ENCODE measurements around the gene SUSD2.
"Not testable (repeated sequence)": the region's sequence is repeated elsewhere in the genome, so short reads cannot be mapped to it uniquely, and the experiment has no call there.

SUSD2 gene

GRCh38 chr22:24219750-24220149 is 38.5 kb downstream of the SUSD2 start:
- no peak for DNase-seq

GRCh38 chr22:24224468-24224867 is 43.2 kb downstream of the SUSD2 start:
- DNase-seq: no peak

- no peak for DNase-seq
These were observed 43.8 kb downstream of the SUSD2 start for GRCh38 chr22:24225044-24225601.

GRCh38 chr22:24225951-24226350 is 44.7 kb downstream of the SUSD2 start:
- no peak for DNase-seq

GRCh38 chr22:24230911-24231656 is 49.8 kb downstream of the SUSD2 start:
- DNase-seq: no peak

- no peak for DNase-seq
These were observed 50.4 kb downstream of the SUSD2 start for GRCh38 chr22:24231706-24232105.

- no peak for DNase-seq
These were observed 50.8 kb downstream of the SUSD2 start for GRCh38 chr22:24232124-24232523.

- DNase-seq: no peak
These were observed 51.4 kb downstream of the SUSD2 start for GRCh38 chr22:24232725-24233124.

GRCh38 chr22:24233235-24233634 is 51.9 kb downstream of the SUSD2 start:
- no peak for DNase-seq

GRCh38 chr22:24233816-24234215 is 52.5 kb downstream of the SUSD2 start:
- no peak for DNase-seq

GRCh38 chr22:24235315-24235714 is 54.0 kb downstream of the SUSD2 start:
- DNase-seq: no peak

GRCh38 chr22:24236656-24237055 is 55.4 kb downstream of the SUSD2 start:
- DNase-seq: no peak

- not testable (repeated sequence) for DNase-seq
These were observed 56.9 kb downstream of the SUSD2 start for GRCh38 chr22:24238101-24238694.
